ENCODE results near the gene WSCD2. TPM values are rescaled to one million over a fixed set of nuclear protein-coding genes. Genes with fewer than 3 reads are reported as not detected.

WSCD2 gene
- polyA plus RNA-seq, 4 donors: 6.9 to 10.4 (median 8.8) TPM

GRCh38 chr12:108296945-108297344 is 167.9 kb downstream of the WSCD2 start:
- no peak for DNase-seq (ENCODE audit: low read depth in 4 of 4, low spot score in 2 of 4)

- no peak for DNase-seq (ENCODE audit: low read depth in 4 of 4, low spot score in 2 of 4)
Observed at GRCh38 chr12:108297424-108297823, 168.3 kb downstream of the WSCD2 start.

GRCh38 chr12:108297895-108298760 is 169.0 kb downstream of the WSCD2 start:
- DNase-seq (ENCODE audit: low read depth in 4 of 4, low spot score in 2 of 4): no peak

GRCh38 chr12:108298761-108299275 is 169.7 kb downstream of the WSCD2 start:
- no peak for DNase-seq (ENCODE audit: low read depth in 4 of 4, low spot score in 2 of 4)

- no peak for DNase-seq (ENCODE audit: low read depth in 4 of 4, low spot score in 2 of 4)
Observed at GRCh38 chr12:108299516-108299915, 170.4 kb downstream of the WSCD2 start.

Other genes with a start within 250 kb of the WSCD2 start
- 1 to 10 TPM; 3.6 to 4.9 (median 4.5) TPM for gene CMKLR1, start 210.0 kb downstream of the WSCD2 start, polyA plus RNA-seq (ENCODE audit: insufficient read length in 4 of 4)

Data from left renal cortex interstitium (tissue), 4 donors.